Heart left ventricle (tissue), 16 donors: Measurements from ENCODE around the gene GOLGA7B. TPM values are rescaled to one million over a fixed set of nuclear protein-coding genes. Genes with fewer than 3 reads are reported as not detected.

Source experiments
- ATAC-seq, 4 donors: fragments of 200-7000 bp; cut with Tn5 transposase; one replicate each; pipeline ENCODE4 v1.9.1; 2020 to 2022; ENCODE audit warnings: moderate library complexity in 4 of 4, mild to moderate bottlenecking in 3 of 4, moderate number of reproducible peaks in 1 of 4
- DNase-seq, 5 donors: peaks; one replicate each; pipeline ENCODE4 v3.0.0-alpha.2; 2020
- H3K27ac ChIP-seq, 12 donors: fragments of 200-600 bp; sonication (generic) in 4 of 12; one replicate each; pipeline versions ENCODE4 v1.5.0 to v1.8.0; 2016 to 2022; ENCODE audit warnings: mild to moderate bottlenecking in 2 of 12
- H3K27me3 ChIP-seq, 9 donors: fragments of 200-600 bp; sonication (generic) in 2 of 9; one replicate each; pipeline versions ENCODE4 v1.5.1 to v1.8.0; 2016 to 2022; ENCODE audit warnings: mild to moderate bottlenecking in 3 of 9
- H3K36me3 ChIP-seq, 9 donors: fragments of 200-600 bp; sonication (generic) in 2 of 9; one replicate each; pipeline versions ENCODE4 v1.5.0 to v1.8.0; 2018 to 2022; ENCODE audit warnings: mild to moderate bottlenecking in 2 of 9
- H3K4me1 ChIP-seq, 12 donors: fragments of 200-600 bp; sonication (generic) in 4 of 12; one replicate each; pipeline versions ENCODE4 v1.5.0 to v1.8.0; 2016 to 2022; ENCODE audit warnings: mild to moderate bottlenecking in 3 of 12
- H3K4me3 ChIP-seq, 12 donors: fragments of 200-600 bp; sonication (generic) in 4 of 12; one replicate each; pipeline versions ENCODE4 v1.5.0 to v1.8.0; 2017 to 2022; ENCODE audit warnings: mild to moderate bottlenecking in 9 of 12, moderate library complexity in 4 of 12
- H3K9me3 ChIP-seq, 12 donors: fragments of 200-600 bp; sonication (generic) in 4 of 12; one replicate each; pipeline versions ENCODE4 v1.5.0 to v1.8.0; 2016 to 2022; ENCODE audit warnings: mild to moderate bottlenecking in 1 of 12
- POLR2A ChIP-seq, 2 donors: fragments of 450-650 bp; IDR thresholded peaks; one replicate each; pipeline ENCODE4 v1.6.1; 2017; ENCODE audit warnings: antibody characterized with exemption in 2 of 2, mild to moderate bottlenecking in 2 of 2, moderate library complexity in 2 of 2
- WGBS, 4 donors: extraction: QIAGEN DNeasy Blood & Tissue Kit in 2 of 4; methylation state at CpG; one replicate each; pipeline versions ENCODE4 v1.1.5 to v1.1.7; 2013 to 2018; 5-methylcytosine and 5-hydroxymethylcytosine counted together
- intact Hi-C, 10 donors: fragments of 100-400 bp; cut with DNase I; formaldehyde crosslinking; loops; one replicate each; pipeline versions ENCODE4 v1.11.1 to v1.14.2; 2022
- polyA plus RNA-seq, 2 donors: library from polyadenylated mRNA; stranded (reverse); fragments of 200-250 nt; gene quantifications; one replicate each; pipeline ENCODE4 v1.2.3, GENCODE V29; 2013
- total RNA-seq, 9 donors: library from RNA; depleted of rRNA in 2 of 9; stranded (reverse); fragments of >200 nt in 2 of 9; fragmentation: NEBNext Ultra II Directional in 3 of 9; extraction: Animal tissue kit (Norgen Biotek cat#: 25700) in 3 of 9; gene quantifications; one replicate each; pipeline versions ENCODE4 v1.1.0 to v1.2.4, GENCODE V29; 2016 to 2023
- TF ChIP-seq, protein P1 (sequence below), 12 donors: fragments of 200-600 bp; sonication (generic) in 4 of 12; IDR thresholded peaks; one replicate each; pipeline versions ENCODE4 v1.5.0 to v1.8.0; 2018 to 2022; ENCODE audit warnings: antibody characterized with exemption in 12 of 12, mild to moderate bottlenecking in 5 of 12
- donor health status: ischemic (EF 13 %, LVEDD 7.1; RV severe dilation, severe dysfunction).
- donor health status: healthy with polysubstance abuse.
- donor health status: DM: no; HTN: yes; CAD: no.
- donor health status: DM: no; HTN: no; CAD: no.
- donor health status: ischemic (EF 25% LVEDD 6.9; RV normal size, moderate dysfunction).
- donor health status: ischemic (EF 25% LVEDD 5.7; RV mildly dilated, moderate dysfunction).
- donor health status: healthy.
- donor health status: DM: yes; HTN: yes; CAD: no.
- donor health status: ischemic (EF 35%, LVEDD 5.7; RV mildly dilated, moderate dysfunction).
- donor health status: nonischemic (EF 11% LVEDD 7.7; RV severe dilation, severe dysfunction).
- donor health status: DM: yes; HTN: yes; CAD: no.
- donor health status: PGD.
- donor health status: ischemic (EF 29% LVEDD 5.4; RV normal size, mild dysfunction).
- donor health status: nonischemic (EF 23%, LVEDD 6.1; RV moderate dilation, normal function).

GOLGA7B gene
- total and polyA plus RNA-seq, 11 donors = 0.06 to 1.1 (median 0.16) TPM; not detected in 1

DNA sequence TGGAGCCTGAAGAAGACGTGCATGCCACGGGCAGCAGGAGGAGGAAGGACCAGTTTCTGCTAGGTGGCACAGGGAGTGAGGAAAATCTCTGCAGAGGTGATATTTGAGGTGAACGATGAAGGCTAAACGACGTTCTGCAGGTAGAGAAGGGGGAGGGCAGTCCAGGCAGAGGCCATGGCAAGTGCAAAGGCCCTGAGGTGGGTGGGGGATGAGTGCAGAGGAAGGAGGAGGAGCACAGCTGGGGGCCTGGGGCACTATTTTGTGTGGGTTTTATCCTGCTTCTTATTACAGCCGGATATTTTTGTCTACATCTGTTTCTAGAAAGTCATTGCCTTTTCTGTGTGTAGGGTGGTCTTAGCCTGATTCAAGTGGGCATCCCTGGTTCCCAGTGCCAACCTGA lies 57.6 kb downstream of the GOLGA7B start:
- Histone ChIP-seq H3K36me3 (no peaks in the 10 kb centered on the region), H3K9me3 (no peaks in the 10 kb centered on the region), H3K27ac (no peak overlapping the region), H3K4me1 (peaks cover 0 to 15% (median 3%) of the 10 kb centered on the region in 12 donors), H3K4me3 (no peak overlapping the region), H3K27me3 (peaks cover 0 to 7% (median 0%) of the 10 kb centered on the region in 9 donors)
- TF ChIP-seq POLR2A (IDR thresholded peaks at IDR 0.05) = no peak
- TF ChIP-seq, protein P1, sequence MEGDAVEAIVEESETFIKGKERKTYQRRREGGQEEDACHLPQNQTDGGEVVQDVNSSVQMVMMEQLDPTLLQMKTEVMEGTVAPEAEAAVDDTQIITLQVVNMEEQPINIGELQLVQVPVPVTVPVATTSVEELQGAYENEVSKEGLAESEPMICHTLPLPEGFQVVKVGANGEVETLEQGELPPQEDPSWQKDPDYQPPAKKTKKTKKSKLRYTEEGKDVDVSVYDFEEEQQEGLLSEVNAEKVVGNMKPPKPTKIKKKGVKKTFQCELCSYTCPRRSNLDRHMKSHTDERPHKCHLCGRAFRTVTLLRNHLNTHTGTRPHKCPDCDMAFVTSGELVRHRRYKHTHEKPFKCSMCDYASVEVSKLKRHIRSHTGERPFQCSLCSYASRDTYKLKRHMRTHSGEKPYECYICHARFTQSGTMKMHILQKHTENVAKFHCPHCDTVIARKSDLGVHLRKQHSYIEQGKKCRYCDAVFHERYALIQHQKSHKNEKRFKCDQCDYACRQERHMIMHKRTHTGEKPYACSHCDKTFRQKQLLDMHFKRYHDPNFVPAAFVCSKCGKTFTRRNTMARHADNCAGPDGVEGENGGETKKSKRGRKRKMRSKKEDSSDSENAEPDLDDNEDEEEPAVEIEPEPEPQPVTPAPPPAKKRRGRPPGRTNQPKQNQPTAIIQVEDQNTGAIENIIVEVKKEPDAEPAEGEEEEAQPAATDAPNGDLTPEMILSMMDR (IDR thresholded peaks at IDR 0.05) = no peak
- 74 to 93% (median 90%) methylated on average over 5 to 6 of the region's 6 CpGs for WGBS, 4 donors
- intact Hi-C loops = no loop called here
- DNase-seq (peak in 1 of 5 donors; percentile 9), ATAC-seq (no peak)

DNA sequence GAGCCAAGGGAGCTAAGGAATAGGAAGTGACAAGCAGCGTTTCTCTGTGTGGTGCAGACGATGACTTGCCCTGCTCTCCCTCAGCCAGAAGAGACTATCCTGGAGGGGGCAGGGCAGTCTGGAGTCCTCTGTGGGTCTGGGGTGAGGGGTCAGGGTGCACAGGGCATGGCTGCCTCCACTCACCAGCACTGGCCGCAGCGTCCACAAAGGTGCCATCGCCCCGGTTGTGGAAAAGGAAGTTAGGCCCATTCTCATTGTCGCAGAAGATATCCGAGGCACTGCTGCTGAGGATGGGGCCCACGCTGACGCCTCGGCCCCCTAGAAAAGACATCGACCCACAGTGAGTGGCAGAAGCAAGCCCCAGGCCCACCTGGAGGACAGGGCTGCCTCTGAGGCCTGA lies 58.2 kb downstream of the GOLGA7B start:
- peak in 1 of 5 donors; percentile 0 for DNase-seq
- H3K27ac ChIP-seq = no peak overlapping the region
- H3K9me3 ChIP-seq = no peaks in the 10 kb centered on the region
- H3K36me3 ChIP-seq = no peaks in the 10 kb centered on the region
- WGBS, 4 donors = 60 to 92% (median 83%) methylated on average over 3 to 12 of the region's 12 CpGs
- H3K27me3 ChIP-seq = peaks cover 0 to 7% (median 0%) of the 10 kb centered on the region in 9 donors
- no peak for ATAC-seq
- H3K4me3 ChIP-seq = no peak overlapping the region
- peaks cover 0 to 13% (median 3%) of the 10 kb centered on the region in 12 donors for H3K4me1 ChIP-seq
- intact Hi-C loops = no loop called here
- no peak for TF ChIP-seq POLR2A (IDR thresholded peaks at IDR 0.05)
- TF ChIP-seq, protein P1 (IDR thresholded peaks at IDR 0.05) = no peak

DNA sequence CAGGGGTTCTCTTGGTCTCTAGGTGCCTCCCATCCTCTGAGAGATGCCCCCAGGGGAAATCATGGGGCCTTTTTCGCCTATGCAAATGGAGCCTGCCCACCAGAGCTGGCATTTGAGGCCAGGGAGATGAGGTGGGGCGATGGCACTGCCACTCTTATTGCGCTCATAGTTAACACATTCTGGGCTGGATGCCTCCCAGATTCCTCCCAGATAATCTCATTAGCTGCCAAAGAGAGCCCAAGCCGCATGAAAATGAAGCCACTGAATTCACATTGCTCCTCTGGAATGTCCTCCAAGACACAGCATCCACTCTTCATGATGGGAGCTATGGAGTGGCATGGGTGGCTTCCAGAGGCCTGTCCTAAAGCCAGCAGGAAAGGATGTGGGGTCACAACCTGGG lies 61.0 kb downstream of the GOLGA7B start:
- Histone ChIP-seq H3K4me3 (no peak overlapping the region), H3K27me3 (peaks cover 0 to 5% (median 0%) of the 10 kb centered on the region in 9 donors), H3K4me1 (peaks cover 0 to 7% (median 2%) of the 10 kb centered on the region in 12 donors), H3K27ac (no peak overlapping the region), H3K36me3 (no peaks in the 10 kb centered on the region), H3K9me3 (no peaks in the 10 kb centered on the region)
- intact Hi-C loops = loop anchor here in 5 of 10 donors (5.0 kb wide), 3 partner anchors 117 to 402 kb away; no protein-coding TSS in a partner anchor
- WGBS, 4 donors = 66 to 77% (median 73%) methylated on average over 4 of the region's 4 CpGs
- DNase-seq (peak in 1 of 5 donors; percentile 2), ATAC-seq (no peak)
- TF ChIP-seq, protein P1 (IDR thresholded peaks at IDR 0.05) = no peak
- TF ChIP-seq POLR2A (IDR thresholded peaks at IDR 0.05) = no peak

DNA sequence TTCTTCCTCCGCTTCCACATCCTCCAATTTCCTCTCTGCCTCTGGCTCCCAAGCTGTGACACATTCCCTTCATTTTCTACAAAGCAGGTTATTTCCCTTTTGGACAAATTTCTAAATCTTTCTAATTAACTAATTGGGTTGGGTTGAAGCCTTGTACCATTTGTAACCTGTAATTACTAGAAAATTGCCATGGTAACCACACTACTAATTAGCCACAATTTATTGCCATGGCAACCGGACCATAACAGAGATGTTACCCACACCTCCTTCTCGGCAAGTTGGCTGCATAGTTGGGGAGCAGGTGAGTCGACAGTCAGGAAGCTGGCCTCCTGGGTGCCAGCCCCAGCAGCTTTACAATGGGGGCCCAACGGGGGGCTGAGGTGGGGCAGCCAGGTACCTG lies 61.6 kb downstream of the GOLGA7B start:
- no peak overlapping the region for H3K4me3 ChIP-seq
- DNase-seq (no peak), ATAC-seq (no peak)
- no peak overlapping the region for H3K27ac ChIP-seq
- WGBS, 4 donors = 70 to 78% (median 73%) methylated on average over 4 to 5 of the region's 5 CpGs
- H3K27me3 ChIP-seq = peaks cover 0 to 4% (median 0%) of the 10 kb centered on the region in 9 donors
- H3K9me3 ChIP-seq = no peaks in the 10 kb centered on the region
- H3K36me3 ChIP-seq = no peaks in the 10 kb centered on the region
- TF ChIP-seq, protein P1 (IDR thresholded peaks at IDR 0.05) = no peak
- TF ChIP-seq POLR2A (IDR thresholded peaks at IDR 0.05) = no peak
- H3K4me1 ChIP-seq = peaks cover 0 to 8% (median 3%) of the 10 kb centered on the region in 12 donors
- intact Hi-C loops = loop anchor here in 5 of 10 donors (5.0 kb wide), 3 partner anchors 116 to 401 kb away; no protein-coding TSS in a partner anchor
